Progenitor cell of endocrine pancreas (in vitro differentiated cells): Measurements from ENCODE around the gene MEGF10. TPM values are rescaled to one million over a fixed set of nuclear protein-coding genes. Genes with fewer than 3 reads are reported as not detected.

Source experiments
- DNase-seq: peaks from one replicate; pipeline ENCODE4 v3.0.0; 2021; ENCODE audit warnings: low spot score; ENCODE audit not compliant: unreplicated experiment
- H3K27ac Mint-ChIP-seq: 2 replicates; pipeline ENCODE4 v1.8.0; 2021; ENCODE audit warnings: mild to moderate bottlenecking, moderate library complexity, mixed read lengths
- H3K27me3 Mint-ChIP-seq: 2 replicates; pipeline ENCODE4 v1.8.0; 2021; ENCODE audit warnings: mixed read lengths
- H3K36me3 Mint-ChIP-seq: 2 replicates; pipeline ENCODE4 v1.8.0; 2022; ENCODE audit warnings: mixed read lengths; ENCODE audit not compliant: insufficient read depth
- H3K4me1 Mint-ChIP-seq: 2 replicates; pipeline ENCODE4 v1.8.0; 2021; ENCODE audit warnings: low read depth, mixed read lengths
- H3K4me3 Mint-ChIP-seq: 2 replicates; pipeline ENCODE4 v1.8.0; 2021; ENCODE audit warnings: low read depth, mild to moderate bottlenecking, moderate library complexity, mixed read lengths
- H3K9me3 Mint-ChIP-seq: 2 replicates; pipeline ENCODE4 v1.8.0; 2021; ENCODE audit warnings: low read depth, mixed read lengths
- total RNA-seq: library from RNA; stranded (reverse); gene quantifications from 2 replicates; pipeline ENCODE4 v1.2.1, GENCODE V29; 2021
- TF ChIP-seq, protein P1 (sequence below): fragments of 200-600 bp; sonication (generic); IDR thresholded peaks from one replicate; pipeline ENCODE4 v1.5.0; 2021; ENCODE audit warnings: antibody characterized with exemption, mild to moderate bottlenecking; ENCODE audit not compliant: unreplicated experiment

The MEGF10 gene
- total RNA-seq, 1 donor from 2014 or later: 12.5 TPM

DNA sequence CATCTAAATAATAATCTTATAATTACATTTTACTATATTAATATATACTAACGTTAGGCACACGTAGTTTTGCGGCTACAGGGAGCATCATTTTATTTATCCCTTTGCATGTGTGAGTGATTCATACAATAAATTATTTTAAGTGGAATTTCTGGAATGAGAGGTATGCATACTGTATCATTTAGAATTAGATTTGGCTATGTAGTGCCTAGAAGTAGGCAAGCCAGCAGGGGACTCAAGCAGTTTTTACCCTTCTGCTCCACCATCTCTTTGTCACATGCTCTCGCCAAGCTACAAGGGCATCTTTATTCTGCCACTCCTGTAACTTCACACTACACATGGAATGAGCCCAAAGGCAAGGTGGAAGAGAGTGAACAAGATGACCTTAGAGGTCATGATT, 60.8 kb downstream of the MEGF10 start:
- Mint-ChIP-seq H3K4me3 (no peak overlapping the region), H3K27me3 (no peaks in the 10 kb centered on the region), H3K27ac (no peak overlapping the region), H3K9me3 (no peaks in the 10 kb centered on the region), H3K36me3 (no peaks in the 10 kb centered on the region), H3K4me1 (peaks cover 18% of the 10 kb centered on the region)
- TF ChIP-seq, protein P1, sequence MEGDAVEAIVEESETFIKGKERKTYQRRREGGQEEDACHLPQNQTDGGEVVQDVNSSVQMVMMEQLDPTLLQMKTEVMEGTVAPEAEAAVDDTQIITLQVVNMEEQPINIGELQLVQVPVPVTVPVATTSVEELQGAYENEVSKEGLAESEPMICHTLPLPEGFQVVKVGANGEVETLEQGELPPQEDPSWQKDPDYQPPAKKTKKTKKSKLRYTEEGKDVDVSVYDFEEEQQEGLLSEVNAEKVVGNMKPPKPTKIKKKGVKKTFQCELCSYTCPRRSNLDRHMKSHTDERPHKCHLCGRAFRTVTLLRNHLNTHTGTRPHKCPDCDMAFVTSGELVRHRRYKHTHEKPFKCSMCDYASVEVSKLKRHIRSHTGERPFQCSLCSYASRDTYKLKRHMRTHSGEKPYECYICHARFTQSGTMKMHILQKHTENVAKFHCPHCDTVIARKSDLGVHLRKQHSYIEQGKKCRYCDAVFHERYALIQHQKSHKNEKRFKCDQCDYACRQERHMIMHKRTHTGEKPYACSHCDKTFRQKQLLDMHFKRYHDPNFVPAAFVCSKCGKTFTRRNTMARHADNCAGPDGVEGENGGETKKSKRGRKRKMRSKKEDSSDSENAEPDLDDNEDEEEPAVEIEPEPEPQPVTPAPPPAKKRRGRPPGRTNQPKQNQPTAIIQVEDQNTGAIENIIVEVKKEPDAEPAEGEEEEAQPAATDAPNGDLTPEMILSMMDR: no peak
- no peak for DNase-seq

DNA sequence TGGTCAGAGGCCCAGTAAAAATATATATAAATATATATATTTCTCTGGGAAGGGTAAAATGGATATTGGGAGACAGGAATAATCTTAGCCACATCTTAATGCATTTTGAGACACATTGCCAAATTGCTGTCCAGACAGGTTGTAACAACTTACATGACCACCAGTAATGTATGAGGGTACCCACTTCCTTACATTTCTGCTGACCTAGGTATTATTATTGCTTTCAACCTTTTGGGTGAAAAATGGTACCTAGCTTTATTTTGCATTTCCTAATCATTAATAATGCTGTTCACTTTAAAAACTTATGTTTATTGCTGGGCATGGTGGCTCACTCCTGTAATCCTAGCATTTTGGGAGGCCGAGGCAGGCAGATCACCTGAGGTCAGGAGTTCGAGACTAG, 61.5 kb downstream of the MEGF10 start:
- Mint-ChIP-seq H3K9me3 (no peaks in the 10 kb centered on the region), H3K27me3 (no peaks in the 10 kb centered on the region), H3K36me3 (no peaks in the 10 kb centered on the region)

DNA sequence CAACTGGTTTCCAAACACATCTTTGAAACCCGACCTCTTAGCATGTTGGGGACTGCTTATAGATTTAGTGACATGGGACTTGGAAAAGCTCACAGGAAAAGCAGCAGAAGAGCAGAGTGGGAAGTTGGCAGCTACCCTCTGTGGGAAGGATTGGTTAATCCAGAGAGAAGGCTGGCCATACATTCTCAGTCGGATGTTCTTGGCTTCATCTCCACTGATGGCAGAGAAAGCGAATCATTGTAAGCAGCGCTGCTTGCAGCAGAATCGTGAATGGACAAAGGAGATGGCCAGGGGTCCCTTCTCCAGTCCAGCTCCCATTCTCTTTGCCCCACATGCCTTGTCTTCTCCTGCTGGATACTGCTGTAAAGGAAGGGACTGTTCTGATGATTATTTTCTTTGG, 62.7 kb downstream of the MEGF10 start:
- no peak overlapping the region for H3K4me3 Mint-ChIP-seq
- no peak for DNase-seq
- no peaks in the 10 kb centered on the region for H3K36me3 Mint-ChIP-seq
- no peaks in the 10 kb centered on the region for H3K9me3 Mint-ChIP-seq
- H3K4me1 Mint-ChIP-seq: peaks cover 18% of the 10 kb centered on the region
- peak overlapping the region; percentile 7 for H3K27ac Mint-ChIP-seq
- no peaks in the 10 kb centered on the region for H3K27me3 Mint-ChIP-seq
- TF ChIP-seq, protein P1: no peak

More for the DNA sequence above, 61.5 kb downstream of the MEGF10 start:
- Mint-ChIP-seq H3K4me3 (no peak overlapping the region), H3K27ac (no peak overlapping the region), H3K4me1 (peaks cover 18% of the 10 kb centered on the region)
- TF ChIP-seq, protein P1: no peak
- DNase-seq: no peak

DNA sequence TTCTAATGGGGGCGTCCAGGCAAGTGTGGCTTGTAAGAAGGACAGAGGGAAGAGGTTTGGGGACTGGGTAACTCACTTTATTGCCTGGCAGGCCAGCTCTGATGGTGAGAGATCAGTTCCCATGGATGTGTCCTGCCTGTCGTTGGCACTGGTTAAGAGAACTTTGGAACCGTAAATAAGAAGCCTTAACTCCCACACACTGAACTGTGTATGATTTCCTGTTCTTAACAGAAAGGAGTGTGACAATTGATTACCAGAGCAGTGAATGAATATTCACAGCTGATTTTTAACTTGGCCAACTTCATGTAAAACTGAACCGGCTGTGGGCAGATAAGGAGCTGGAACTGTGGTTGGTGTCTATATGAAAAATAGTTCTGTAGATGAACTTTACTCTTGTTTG, 63.2 kb downstream of the MEGF10 start:
- Mint-ChIP-seq H3K27ac (peak overlapping the region; percentile 7), H3K36me3 (no peaks in the 10 kb centered on the region), H3K9me3 (no peaks in the 10 kb centered on the region), H3K4me3 (no peak overlapping the region), H3K4me1 (peaks cover 18% of the 10 kb centered on the region), H3K27me3 (no peaks in the 10 kb centered on the region)
- TF ChIP-seq, protein P1: no peak
- no peak for DNase-seq

DNA sequence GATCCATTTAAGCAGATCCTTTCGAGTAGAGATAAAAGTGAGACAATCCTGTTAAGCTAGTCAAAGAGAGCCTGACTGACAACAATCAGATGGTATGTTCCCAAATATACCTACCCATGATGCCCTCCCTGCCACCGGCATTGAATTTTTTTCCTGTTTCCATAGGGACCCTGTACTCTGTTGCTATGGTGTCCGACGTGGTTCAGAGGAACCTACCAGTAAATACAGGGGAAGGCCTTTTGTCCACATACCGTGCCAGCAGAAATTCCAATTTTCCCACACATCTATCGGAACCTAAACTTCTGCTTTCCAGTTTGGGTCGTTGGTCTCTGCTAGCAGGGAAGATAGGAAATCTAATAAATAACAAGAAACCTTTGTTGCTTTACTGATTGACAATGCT, 64.7 kb downstream of the MEGF10 start:
- Mint-ChIP-seq H3K27me3 (no peaks in the 10 kb centered on the region), H3K9me3 (no peaks in the 10 kb centered on the region), H3K4me1 (peaks cover 25% of the 10 kb centered on the region), H3K4me3 (no peak overlapping the region), H3K27ac (peak overlapping the region; percentile 7), H3K36me3 (no peaks in the 10 kb centered on the region)
- DNase-seq: no peak
- TF ChIP-seq, protein P1: no peak
